Limb (tissue), 2 donors: ENCODE measurements around the gene SELP.

Source experiments
- DNase-seq, 2 donors: peaks; one replicate each; pipeline ENCODE4 v3.0.0-alpha.2; 2016; ENCODE audit errors: extremely low spot score in 2 of 2

The SELP gene

GRCh38 chr1:169620565-169620964 is 9.4 kb downstream of the SELP start:
- DNase-seq = no peak

GRCh38 chr1:169618367-169618766 is 11.6 kb downstream of the SELP start:
- no peak for DNase-seq

DNA sequence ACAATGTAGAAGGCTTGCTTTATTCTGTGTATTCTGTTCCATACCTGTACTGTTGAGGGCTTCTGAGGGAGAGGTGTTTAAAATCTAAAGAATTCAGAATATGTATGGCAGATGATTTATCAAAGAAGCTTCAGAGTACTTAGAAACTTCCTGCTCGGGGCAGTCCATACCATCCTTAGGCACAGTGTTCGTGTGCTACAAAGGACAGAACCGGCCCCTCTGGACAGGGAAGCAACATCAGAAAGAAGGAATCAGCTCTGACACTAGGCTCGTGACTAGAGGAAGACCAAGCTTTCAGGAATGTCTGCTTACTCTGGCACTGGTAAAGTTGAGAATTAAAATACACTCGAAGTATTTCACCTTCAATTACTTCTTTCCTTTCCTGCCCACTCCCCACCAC is 14.1 kb downstream of the SELP start:
- DNase-seq = no peak

DNA sequence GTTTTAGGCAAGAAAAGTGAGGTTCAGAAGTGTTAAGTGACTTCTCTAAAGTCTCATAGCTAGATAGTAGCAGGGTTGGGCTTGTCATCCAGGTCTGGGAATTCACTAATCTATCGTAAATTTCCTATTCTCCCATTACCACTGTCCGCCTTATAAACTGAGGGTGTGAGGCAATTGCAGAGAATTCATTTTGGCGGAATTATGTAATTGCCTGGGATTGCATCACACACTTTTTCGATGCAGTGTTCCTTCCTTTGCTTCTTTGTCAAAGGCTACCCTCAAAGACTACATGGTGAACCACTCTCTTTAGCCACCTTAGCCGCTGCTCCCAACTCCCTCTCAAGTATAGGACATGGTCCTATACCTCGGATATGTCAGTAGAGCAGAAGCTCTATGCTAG is 19.1 kb downstream of the SELP start:
- DNase-seq = no peak

DNA sequence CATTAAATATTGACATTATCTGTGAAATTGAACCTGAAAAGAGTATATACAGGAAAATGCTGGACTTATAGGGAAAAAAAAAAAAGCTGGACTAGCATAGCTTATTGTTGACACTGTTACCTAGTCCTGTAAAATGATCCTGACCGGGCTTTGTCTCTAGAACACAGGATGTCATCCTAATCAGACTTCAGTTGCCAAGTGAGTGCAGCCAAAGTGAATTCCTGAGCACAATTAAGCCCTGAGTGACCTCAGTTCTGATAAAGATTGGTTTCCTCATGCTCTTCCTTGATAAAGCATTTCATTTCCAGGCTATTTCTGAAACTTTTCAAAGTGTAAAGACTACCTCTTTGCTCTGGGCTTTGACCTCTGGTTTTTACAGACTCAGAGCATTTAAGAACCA is 19.8 kb downstream of the SELP start:
- DNase-seq = no peak

DNA sequence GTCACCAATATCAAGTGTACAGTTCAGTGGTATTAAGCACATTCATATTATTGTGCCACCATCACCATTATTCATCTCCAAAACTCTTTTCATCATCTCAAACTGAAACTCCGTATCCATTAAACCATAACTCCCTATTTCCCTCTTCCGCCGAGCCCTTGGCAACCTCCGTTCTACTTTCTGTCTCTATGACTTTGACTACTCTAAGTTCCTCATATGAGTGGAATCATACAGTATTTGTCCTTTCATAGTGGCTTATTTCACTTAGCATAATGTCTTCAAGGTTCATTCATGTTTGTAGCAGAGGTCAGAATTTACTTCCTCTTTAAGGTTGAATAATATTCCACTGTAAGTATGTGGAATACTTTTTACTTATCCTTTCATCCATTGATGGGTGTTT is 21.7 kb downstream of the SELP start:
- no peak for DNase-seq

GRCh38 chr1:169604781-169605560 is 25.0 kb downstream of the SELP start:
- DNase-seq = no peak

GRCh38 chr1:169601096-169601881 is 28.6 kb downstream of the SELP start:
- peak in 1 of 2 donors; percentile 21 for DNase-seq

GRCh38 chr1:169595764-169596711 is 33.9 kb downstream of the SELP start:
- peak in 1 of 2 donors; percentile 35 for DNase-seq

GRCh38 chr1:169594391-169594790 is 35.5 kb downstream of the SELP start:
- no peak for DNase-seq

DNA sequence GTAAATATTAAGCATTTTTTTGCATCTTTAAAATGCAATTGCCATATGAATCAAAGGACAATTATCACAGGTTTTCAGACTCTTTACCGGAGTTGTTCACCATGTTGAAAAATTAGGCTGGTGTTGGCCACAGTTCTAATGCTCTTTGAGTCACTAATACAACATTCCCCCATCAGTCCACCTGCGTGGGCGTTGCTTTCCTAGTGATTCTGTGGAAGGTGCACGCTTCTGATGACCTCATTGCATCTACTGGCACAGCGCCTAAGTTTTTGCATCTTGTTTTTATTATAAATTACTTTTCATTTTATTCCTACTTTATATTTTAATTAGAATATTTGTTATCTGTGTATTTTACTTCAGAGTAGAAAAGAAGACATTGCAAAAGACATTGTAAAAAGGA is 39.0 kb downstream of the SELP start:
- no peak for DNase-seq

GRCh38 chr1:169588785-169589485 is 41.0 kb downstream of the SELP start:
- no peak for DNase-seq

DNA sequence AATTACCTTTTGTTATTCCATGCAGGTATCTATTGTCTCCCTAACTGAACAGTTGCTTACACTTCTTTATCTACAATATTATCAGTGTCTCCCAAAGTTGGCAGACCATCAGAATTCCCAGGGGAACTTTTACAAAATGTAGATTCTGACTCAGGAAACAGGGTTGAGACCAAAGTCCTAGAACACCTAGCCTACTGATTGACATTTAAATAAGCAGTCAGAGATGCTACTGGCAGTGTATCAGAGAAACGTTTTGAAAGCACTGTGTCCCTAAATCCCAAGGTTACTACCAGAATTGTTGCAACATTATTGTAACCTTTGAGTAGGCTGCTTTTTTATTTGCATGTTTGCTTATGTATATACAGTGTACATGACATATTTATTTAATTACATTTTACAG is 41.8 kb downstream of the SELP start:
- no peak for DNase-seq

GRCh38 chr1:169586395-169587255 is 43.3 kb downstream of the SELP start, which contains the start of gene F5:
F5 (minus strand) TSS chr1:169586481; CDS start chr1:169586386, 95 bp downstream.
- peak; percentile 15 to 56 for DNase-seq

GRCh38 chr1:169586067-169586394 is 43.9 kb downstream of the SELP start:
- no peak for DNase-seq

- DNase-seq = no peak
Measured at GRCh38 chr1:169585181-169585580, 44.7 kb downstream of the SELP start.

- DNase-seq = no peak
Measured at GRCh38 chr1:169584483-169585144, 45.3 kb downstream of the SELP start.

DNA sequence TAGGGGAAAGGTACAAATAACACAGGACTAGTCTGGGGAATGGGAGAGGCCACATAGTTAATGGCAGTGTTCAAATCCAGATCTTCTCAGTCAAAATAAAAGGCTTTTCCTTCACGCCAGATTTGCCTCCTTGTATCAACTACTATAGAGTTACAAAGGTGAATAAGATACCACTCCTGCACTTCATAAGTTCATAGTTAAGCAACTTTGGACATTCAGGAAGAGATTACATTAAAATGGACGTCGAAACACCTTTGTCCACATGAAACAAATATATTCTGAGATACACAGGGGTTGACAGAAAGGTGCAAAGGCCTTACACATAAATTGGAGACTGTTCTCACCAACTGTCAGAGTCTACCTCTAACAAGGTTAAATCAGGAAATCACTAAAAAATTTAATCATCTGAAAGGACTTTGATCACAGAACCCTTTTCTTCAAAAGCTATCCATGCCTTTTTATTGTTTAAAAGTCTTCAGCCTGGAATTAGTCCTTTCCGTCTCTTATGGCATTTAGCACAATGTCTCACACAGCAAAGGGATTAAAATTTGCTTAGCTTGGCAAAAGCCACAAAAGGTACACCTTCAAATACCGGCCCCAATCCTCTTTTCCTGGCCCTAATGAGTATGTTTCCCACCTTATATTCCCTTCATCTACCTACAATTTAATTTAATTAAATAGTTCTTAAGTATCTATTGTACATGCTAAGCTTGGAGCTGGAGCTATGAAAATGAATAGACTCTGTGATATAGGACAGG is 51.8 kb downstream of the SELP start:
- no peak for DNase-seq

GRCh38 chr1:169576935-169577331 is 53.0 kb downstream of the SELP start:
- DNase-seq = no peak
